HepG2 (cell line): ENCODE data around the gene RFC1. TPM values are rescaled to one million over a fixed set of nuclear protein-coding genes. Genes with fewer than 3 reads are reported as not detected.

Experiments used
- ELF1 ChIP-seq: sonication (generic); formaldehyde crosslinking; IDR thresholded peaks from 2 replicates; pipeline ENCODE4 v1.4.0; 2020; ENCODE audit warnings: missing genetic modification reagents
- ETS1 ChIP-seq: sonication (generic); formaldehyde crosslinking; IDR thresholded peaks from 2 replicates; pipeline ENCODE4 v1.4.0; 2020; ENCODE audit warnings: missing genetic modification reagents
- GLMP ChIP-seq: sonication (generic); formaldehyde crosslinking; IDR thresholded peaks from 2 replicates; pipeline ENCODE4 v1.9.0; 2021; ENCODE audit warnings: missing genetic modification reagents, mild to moderate bottlenecking, borderline replicate concordance
- HHEX ChIP-seq: IDR thresholded peaks from 2 replicates; pipeline ENCODE4 v1.6.1; 2016; ENCODE audit warnings: control low read depth
- HNRNPL ChIP-seq: fragments of 200-400 bp; formaldehyde crosslinking; IDR thresholded peaks from 2 replicates; pipeline ENCODE4 v1.6.1; 2017; ENCODE audit warnings: mild to moderate bottlenecking, low read depth, low read length
- KDM1A ChIP-seq: IDR thresholded peaks from 2 replicates; pipeline ENCODE4 v1.6.1; 2016; ENCODE audit warnings: missing compliant biosample characterization
- LRRFIP1 ChIP-seq: sonication (generic); formaldehyde crosslinking; conservative IDR thresholded peaks from 2 replicates; pipeline ENCODE4 v1.4.0; 2020; ENCODE audit warnings: missing genetic modification reagents
- MIER2 ChIP-seq: IDR thresholded peaks from 2 replicates; pipeline ENCODE4 v1.6.1; 2016; ENCODE audit warnings: missing biosample characterization, missing genetic modification reagents
- MXD4 ChIP-seq: IDR thresholded peaks from 2 replicates; pipeline ENCODE4 v1.6.1; 2016; ENCODE audit warnings: mild to moderate bottlenecking, missing biosample characterization, missing genetic modification reagents
- POGZ ChIP-seq: sonication (generic); formaldehyde crosslinking; IDR thresholded peaks from 2 replicates; pipeline ENCODE4 v1.4.0; 2020; ENCODE audit warnings: mild to moderate bottlenecking, missing genetic modification reagents
- THRA ChIP-seq: sonication (generic); formaldehyde crosslinking; IDR thresholded peaks from 2 replicates; pipeline ENCODE4 v1.4.0; 2020; ENCODE audit warnings: missing genetic modification reagents, borderline replicate concordance
- TP53 ChIP-seq: sonication (generic); formaldehyde crosslinking; conservative IDR thresholded peaks from 2 replicates; pipeline ENCODE4 v1.4.0; 2020; ENCODE audit warnings: missing genetic modification reagents
- ZBTB8A ChIP-seq: sonication (generic); formaldehyde crosslinking; IDR thresholded peaks from 2 replicates; pipeline ENCODE4 v1.4.0; 2020; ENCODE audit warnings: mild to moderate bottlenecking, low read depth, missing genetic modification reagents, borderline replicate concordance
- ZNF24 ChIP-seq: fragments of 450-650 bp; IDR thresholded peaks from 2 replicates; pipeline ENCODE4 v1.6.1; 2017; ENCODE audit warnings: antibody characterized with exemption, mild to moderate bottlenecking
- ZNF44 ChIP-seq: sonication (generic); formaldehyde crosslinking; IDR thresholded peaks from 2 replicates; pipeline ENCODE4 v1.5.1; 2020; ENCODE audit warnings: mild to moderate bottlenecking, missing genetic modification reagents
- ZNF607 ChIP-seq: sonication (generic); formaldehyde crosslinking; IDR thresholded peaks from 2 replicates; pipeline ENCODE4 v1.5.1; 2020; ENCODE audit warnings: missing genetic modification reagents, mild to moderate bottlenecking, borderline replicate concordance
- ZNF7 ChIP-seq: IDR thresholded peaks from 2 replicates; pipeline ENCODE4 v1.6.1; 2016; ENCODE audit warnings: missing biosample characterization, missing genetic modification reagents
- ZNF792 ChIP-seq: IDR thresholded peaks from 2 replicates; pipeline ENCODE4 v1.6.1; 2016
- ZSCAN22 ChIP-seq: sonication (generic); formaldehyde crosslinking; IDR thresholded peaks from 2 replicates; pipeline ENCODE4 v1.4.0; 2020; ENCODE audit warnings: mild to moderate bottlenecking, missing genetic modification reagents
- ZSCAN5A ChIP-seq: sonication (generic); formaldehyde crosslinking; IDR thresholded peaks from 2 replicates; pipeline ENCODE4 v1.8.0; 2022; ENCODE audit warnings: mild to moderate bottlenecking, missing genetic modification reagents, borderline replicate concordance
- polyA plus RNA-seq, 8 experiments: library from polyadenylated mRNA; depleted of rRNA in 3 of 8; stranded (reverse) in 7 of 8; unstranded in 1 of 8; fragments of >200 nt; fragmentation: Illumina TruSeq in 4 of 8; extraction: Trizol in 4 of 8; gene quantifications; 2 replicates each; pipeline versions ENCODE4 v1.2.1 to v1.2.3, GENCODE V29; 2011 to 2016; ENCODE audit warnings: low read depth in 4 of 8, missing spikeins in 1 of 8, mixed read lengths in 1 of 8; ENCODE audit not compliant: insufficient read depth in 1 of 8
- total RNA-seq, 5 experiments: library from RNA; depleted of rRNA; stranded (reverse); fragments of >200 nt; fragmentation: Illumina TruSeq; extraction: Trizol; gene quantifications; 2 replicates each; pipeline ENCODE4 v1.2.3, GENCODE V29; 2016; ENCODE audit warnings: low read depth in 1 of 5

RFC1 gene
- total and polyA plus RNA-seq, 2 of the 13 experiments (the other 11 are each of a cell fraction or from before 2014, with no cell fraction given): 15.9 to 78.8 TPM

- TF ChIP-seq ZBTB8A (no peak), ZNF607 (CRISPR knock-in tag) (0 out of 2 replicates have a peak, but pooled peaks have one; percentile 29), ZNF7 (CRISPR knock-in tag) (no peak), THRA (CRISPR knock-in tag) (no peak), ZNF792 (CRISPR knock-in tag) (peak; percentile 50; the same call in 1 of the 2 replicates), ZSCAN5A (CRISPR knock-in tag) (no peak), ELF1 (CRISPR knock-in tag) (no peak), TP53 (CRISPR knock-in tag) (no peak), ETS1 (CRISPR knock-in tag) (no peak), ZNF44 (CRISPR knock-in tag) (0 out of 2 replicates have a peak, but pooled peaks have one; percentile 50), ZSCAN22 (no peak), LRRFIP1 (no peak), KDM1A (CRISPR knock-in tag) (no peak), MIER2 (no peak), HNRNPL (no peak), GLMP (no peak), MXD4 (CRISPR knock-in tag) (no peak), ZNF24 (no peak), POGZ (peak; percentile 76), HHEX (CRISPR knock-in tag) (no peak)
These were observed 1.0 kb upstream of the RFC1 start (continued) for GRCh38 chr4:39367166-39367565.
